ENCODE data around the gene TLCD3B.

TLCD3B gene

DNA sequence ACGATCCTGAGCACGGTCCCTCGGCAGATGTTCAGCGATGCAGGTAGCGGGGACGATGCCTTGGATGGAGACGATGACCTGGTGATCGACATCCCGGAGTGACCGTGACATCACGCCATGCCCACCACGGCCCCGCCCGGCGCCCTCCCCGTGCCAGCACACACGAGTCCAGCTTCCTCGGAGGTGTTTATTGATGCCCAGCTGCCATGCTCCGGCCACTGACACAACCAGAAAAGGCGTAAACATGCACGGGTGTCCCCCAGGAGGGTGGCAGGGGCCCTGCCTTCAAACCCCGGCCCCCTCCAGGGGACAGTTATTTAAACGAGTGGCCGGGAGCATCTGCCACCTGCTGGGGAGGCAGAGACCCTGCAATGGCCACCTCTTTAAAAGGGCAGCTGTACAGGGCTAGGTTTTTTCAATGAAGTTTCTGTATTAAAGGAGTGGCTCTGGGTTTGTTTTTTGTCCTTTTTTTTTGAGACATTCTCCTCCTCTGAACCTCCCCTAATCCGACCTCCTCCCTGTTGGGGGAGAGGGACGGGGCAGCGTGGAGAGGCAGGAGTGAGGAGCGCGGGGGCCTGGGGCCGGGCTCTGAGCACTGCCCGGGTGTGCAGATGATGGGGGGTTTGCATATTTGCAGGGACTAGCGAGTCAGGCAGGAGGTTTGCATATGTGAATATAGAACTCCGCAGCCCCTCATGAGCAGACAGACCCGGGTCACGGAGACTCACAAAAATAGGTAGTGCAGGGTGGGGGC, 25.6 kb downstream of the TLCD3B start:
- no peak for DNase-seq (ENCODE audit: low read depth, low spot score)

- DNase-seq (ENCODE audit: low read depth, low spot score) = no peak
Measured at GRCh38 chr16:30004811-30005242, 26.2 kb downstream of the TLCD3B start.

GRCh38 chr16:30004424-30004776, 26.7 kb downstream of the TLCD3B start:
- no peak for DNase-seq (ENCODE audit: low read depth, low spot score)

DNA sequence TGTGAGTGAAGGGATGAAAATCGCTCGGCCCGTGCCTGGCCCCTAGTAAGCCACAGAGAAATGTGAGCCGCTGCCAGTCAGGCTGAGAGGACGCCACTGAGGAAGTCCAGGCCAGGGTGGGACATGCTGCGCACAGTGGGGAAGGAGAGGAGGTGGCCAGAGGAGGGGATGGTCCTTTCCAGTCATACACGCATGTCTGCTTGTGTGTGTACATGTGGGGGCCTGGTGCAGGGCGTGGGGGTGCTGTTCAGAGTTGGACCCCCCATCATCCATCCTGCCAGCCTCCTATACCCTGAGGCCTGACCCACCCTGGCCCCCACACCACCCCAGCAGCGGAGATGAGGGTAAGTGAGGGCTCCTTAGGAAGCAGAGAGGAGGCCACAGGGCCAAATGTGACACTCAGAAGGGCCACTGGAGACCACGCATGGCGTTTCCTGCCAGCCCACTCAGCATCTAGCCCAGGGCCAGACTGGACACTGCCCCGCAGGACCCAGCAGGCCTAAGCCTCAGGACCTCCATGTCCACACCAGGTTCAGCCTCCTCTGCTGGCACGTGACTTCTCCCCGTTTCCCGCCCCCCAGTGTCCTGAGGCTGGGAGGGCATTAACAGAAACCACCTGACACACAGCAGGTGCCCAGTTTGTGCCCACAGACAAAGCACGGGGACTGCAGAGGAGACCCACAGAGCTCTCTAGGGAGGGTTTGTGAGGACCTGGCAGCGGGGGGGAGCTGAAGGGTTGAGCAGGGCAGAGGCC, 27.2 kb downstream of the TLCD3B start:
- no peak for DNase-seq (ENCODE audit: low read depth, low spot score)

DNA sequence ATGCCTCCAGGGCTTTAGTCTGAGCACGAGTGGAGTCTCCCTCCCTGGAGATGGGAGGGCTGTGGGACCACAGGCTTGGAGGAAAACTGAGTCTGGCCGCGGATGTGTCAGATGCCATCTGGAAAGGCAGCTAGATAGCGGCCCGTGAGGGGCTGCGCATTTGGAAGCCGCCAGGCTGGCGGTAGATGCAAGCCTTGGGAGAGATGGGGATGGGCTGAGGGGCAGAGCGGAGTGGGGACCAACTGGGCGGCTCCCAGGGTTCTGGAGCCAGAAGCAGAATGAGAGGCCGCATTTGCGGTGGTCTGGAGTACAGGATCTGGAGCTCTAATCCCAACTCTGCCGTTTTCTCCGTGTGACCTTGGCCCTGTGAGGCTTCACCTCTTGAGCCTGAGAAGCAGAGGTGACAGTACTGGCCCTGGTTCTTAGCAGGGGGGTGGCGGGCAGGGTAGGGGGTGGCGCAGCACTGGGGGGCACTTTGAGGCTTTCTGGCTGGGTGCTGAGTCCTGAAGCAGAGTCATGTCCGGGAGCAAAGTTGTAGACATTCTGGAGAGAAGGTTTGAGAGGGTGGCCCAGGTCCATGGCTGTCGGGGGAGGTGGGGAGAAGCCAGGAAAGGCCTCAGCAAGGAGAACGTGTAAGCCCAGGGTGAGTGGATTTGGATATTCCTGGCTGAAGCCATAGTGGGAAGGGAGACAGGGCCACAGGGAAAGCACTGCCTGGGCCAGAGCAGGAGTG, 28.3 kb downstream of the TLCD3B start:
- DNase-seq (ENCODE audit: low read depth, low spot score) = no peak

GRCh38 chr16:30000735-30001631, 30.1 kb downstream of the TLCD3B start:
- DNase-seq (ENCODE audit: low read depth, low spot score) = no peak

DNA sequence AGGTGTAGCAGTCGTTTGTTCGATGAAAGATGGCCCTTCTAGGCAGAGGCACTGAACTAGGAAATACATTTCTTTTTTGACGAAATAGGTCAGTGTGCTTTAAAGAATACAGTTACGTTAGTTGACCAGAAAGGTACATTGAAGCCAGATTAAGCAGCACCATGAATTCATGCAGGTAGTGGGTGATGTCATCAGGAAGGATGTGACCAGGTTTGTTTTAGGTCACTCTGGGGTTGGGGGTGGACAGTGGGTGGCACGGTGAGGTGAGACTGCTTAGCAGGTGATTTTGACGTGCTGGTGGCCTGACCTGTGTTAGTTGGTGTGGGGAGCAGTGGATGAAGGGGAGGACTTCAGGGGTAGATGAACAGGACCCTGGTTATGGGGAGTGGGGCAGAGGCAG, 31.5 kb downstream of the TLCD3B start:
- no peak for DNase-seq (ENCODE audit: low read depth, low spot score)

GRCh38 chr16:29996766-29997250, 34.3 kb downstream of the TLCD3B start:
- no peak for DNase-seq (ENCODE audit: low read depth, low spot score)

DNA sequence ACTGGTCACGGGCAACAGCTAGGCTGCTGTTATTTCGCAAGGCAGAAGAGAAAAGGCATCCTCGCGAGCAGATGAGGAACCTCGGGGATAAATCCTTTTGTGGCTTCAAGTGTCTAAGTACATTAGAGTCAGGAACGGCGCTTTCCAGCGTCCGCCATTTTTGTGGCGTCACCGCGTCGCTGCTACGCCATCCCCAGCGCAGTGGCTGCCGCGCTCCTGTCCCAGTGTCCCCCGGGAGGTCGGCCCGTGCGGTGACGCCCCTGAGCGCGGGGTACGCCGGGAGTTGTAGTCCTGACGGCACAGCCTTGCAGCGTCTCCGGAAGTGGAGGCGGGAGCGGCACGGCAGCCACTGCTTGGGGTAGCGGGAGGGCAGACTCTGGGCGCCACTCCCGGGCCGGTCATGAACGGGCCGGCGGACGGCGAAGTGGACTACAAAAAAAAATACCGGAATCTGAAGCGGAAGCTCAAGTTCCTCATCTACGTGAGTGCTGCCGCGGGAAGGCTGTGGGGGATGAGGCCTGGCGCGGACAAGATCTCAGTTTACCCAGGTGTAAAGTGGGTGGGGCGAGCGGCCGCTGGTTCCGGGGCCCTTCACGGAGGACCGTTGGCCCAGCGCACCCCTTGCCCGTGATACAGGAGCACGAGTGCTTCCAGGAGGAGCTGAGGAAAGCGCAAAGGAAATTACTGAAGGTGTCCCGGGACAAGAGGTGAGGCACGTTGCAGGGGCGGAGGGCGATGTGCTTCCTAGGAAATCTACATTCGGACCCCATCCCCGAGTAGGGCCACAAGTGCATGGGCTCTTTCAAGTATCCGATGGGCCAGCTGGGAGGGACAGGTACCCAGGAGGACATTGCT, 34.9 kb downstream of the TLCD3B start, which contains the start of gene INO80E:
Gene INO80E, plus strand, starts transcription at position 331 of the 855 bp plus-strand sequence. Its CDS starts 70 bp downstream, at position 401.
- peak; percentile 98 for DNase-seq (ENCODE audit: low read depth, low spot score)

DNA sequence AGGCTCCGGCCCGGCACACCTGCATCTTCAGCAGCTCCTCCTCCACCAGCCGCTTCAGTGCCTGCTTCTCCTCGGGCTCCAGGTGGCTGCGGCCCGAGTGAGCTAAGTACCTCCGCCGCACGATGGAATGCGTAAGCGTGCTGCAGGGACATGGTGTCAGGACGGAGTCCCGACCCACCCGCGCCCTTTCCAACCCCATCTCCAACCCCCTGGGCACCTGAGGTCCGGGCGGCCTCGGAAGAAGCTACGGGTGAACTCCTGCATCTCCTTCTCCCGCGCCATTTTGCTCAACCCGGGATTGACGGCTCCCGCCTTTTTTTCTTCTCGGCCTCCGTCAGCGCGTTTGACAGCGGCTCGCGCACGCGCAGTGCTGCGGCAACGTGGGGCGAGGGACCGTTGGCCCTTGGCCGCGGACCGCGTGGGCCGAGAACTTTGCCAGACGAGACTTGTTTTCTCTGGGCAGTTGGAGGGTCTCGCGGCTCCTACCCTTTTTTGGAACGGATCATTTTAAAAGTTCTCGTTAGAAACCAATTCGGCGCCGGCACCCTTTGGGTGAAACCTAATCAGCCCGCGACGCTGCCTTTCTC, 35.7 kb downstream of the TLCD3B start, which contains the start of gene HIRIP3:
Gene HIRIP3, minus strand, starts transcription at position 294 of the 587 bp plus-strand sequence. Its CDS starts 12 bp downstream, at position 282.
- peak; percentile 66 for DNase-seq (ENCODE audit: low read depth, low spot score)

- DNase-seq (ENCODE audit: low read depth, low spot score) = peak; percentile 44
Measured at GRCh38 chr16:29994600-29995323, 36.3 kb downstream of the TLCD3B start.

- no peak for DNase-seq (ENCODE audit: low read depth, low spot score)
Measured at GRCh38 chr16:29993903-29994599, 37.0 kb downstream of the TLCD3B start.

DNA sequence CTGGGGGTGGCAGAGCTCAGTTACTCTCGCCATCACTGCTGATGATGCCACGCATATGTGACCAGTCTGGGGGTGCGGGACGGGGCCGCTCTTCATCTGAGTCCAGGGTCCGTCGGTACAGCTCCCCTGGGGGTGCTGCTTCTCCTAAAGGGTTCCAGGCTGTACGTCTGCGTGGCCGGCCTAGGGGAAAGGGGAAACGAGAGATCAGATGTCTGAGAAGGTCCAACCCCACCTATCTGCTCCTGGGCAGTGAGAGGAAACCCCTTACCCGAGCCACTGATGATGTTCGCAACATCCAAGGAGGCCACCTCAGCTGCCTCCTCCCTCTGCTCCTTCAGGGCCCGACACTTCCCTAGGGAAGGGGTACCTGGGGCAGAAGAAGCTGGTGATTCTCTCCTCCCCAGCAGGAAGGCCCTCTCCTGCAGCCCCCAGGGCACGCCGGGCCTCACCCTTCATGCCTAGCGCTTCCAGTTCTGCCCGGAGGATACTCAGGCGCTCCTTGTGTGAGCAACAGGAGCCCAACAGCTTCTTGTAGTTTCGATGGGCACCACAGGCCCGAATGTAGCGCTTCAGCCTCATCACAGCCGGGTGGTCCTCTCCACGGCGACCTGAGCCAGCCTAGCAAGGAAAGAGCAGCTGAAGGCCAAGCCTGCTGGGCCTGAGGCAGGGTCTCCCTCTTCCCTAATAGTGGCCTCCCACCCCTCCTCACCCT, 37.7 kb downstream of the TLCD3B start:
- no peak for DNase-seq (ENCODE audit: low read depth, low spot score)

- no peak for DNase-seq (ENCODE audit: low read depth, low spot score)
Measured at GRCh38 chr16:29992344-29992967, 38.6 kb downstream of the TLCD3B start.

- no peak for DNase-seq (ENCODE audit: low read depth, low spot score)
Measured at GRCh38 chr16:29991571-29991904, 39.5 kb downstream of the TLCD3B start.

DNA sequence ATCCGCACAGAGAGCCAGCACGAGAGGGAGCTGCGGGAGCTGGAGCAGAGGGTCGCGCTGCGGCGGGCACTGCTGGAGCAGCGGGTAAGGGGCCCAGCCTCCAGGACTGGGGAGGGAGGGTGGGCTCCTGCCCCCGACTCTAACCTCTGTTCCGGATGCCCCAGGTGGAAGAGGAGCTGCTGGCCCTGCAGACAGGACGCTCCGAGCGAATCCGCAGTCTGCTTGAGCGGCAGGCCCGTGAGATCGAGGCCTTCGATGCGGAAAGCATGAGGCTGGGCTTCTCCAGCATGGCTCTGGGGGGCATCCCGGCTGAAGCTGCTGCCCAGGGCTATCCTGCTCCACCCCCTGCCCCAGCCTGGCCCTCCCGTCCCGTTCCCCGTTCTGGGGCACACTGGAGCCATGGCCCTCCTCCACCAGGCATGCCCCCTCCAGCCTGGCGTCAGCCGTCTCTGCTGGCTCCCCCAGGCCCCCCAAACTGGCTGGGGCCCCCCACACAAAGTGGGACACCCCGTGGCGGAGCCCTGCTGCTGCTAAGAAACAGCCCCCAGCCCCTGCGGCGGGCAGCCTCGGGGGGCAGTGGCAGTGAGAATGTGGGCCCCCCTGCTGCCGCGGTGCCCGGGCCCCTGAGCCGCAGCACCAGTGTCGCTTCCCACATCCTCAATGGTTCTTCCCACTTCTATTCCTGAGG, 40.0 kb downstream of the TLCD3B start:
- no peak for DNase-seq (ENCODE audit: low read depth, low spot score)

GRCh38 chr16:29990034-29990433, 41.0 kb downstream of the TLCD3B start:
- no peak for DNase-seq (ENCODE audit: low read depth, low spot score)
